Ovary (tissue), 9 donors: Measurements from ENCODE around the gene TMEM132D. TPM values are rescaled to one million over a fixed set of nuclear protein-coding genes. Genes with fewer than 3 reads are reported as not detected.

Source experiments
- DNase-seq, 5 donors: peaks; one replicate each; pipeline ENCODE4 v3.0.0-alpha.2; 2019 to 2020
- H3K27ac ChIP-seq, 2 donors: fragments of 200-600 bp; one replicate each; pipeline versions ENCODE4 v1.5.1 to v1.8.0; 2019 to 2022
- H3K27me3 ChIP-seq: fragments of 200-600 bp; one replicate; pipeline ENCODE4 v1.8.0; 2022
- H3K36me3 ChIP-seq: fragments of 200-600 bp; sonication (generic); one replicate; pipeline ENCODE4 v1.5.1; 2019
- H3K4me1 ChIP-seq: one replicate; pipeline ENCODE4 v1.8.1; 2013; ENCODE audit warnings: mild to moderate bottlenecking, moderate library complexity; ENCODE audit not compliant: insufficient read depth
- H3K4me3 ChIP-seq: fragments of 200-600 bp; sonication (generic); one replicate; pipeline ENCODE4 v1.5.1; 2017
- H3K9me3 ChIP-seq, 2 donors: fragments of 200-600 bp in 1 of 2; sonication (generic) in 1 of 2; one replicate each; pipeline versions ENCODE4 v1.5.1 to v1.8.1; 2013 to 2019; ENCODE audit warnings: mild to moderate bottlenecking in 1 of 2, moderate library complexity in 1 of 2
- CTCF ChIP-seq, 3 donors: fragments of 450-650 bp in 2 of 3; fragments of 200-600 bp in 1 of 3; IDR thresholded peaks; one replicate each; pipeline versions ENCODE4 v1.5.1 to v1.8.0; 2016 to 2022; ENCODE audit warnings: antibody characterized with exemption in 3 of 3, mild to moderate bottlenecking in 1 of 3
- EP300 ChIP-seq: sonication (generic); formaldehyde crosslinking; IDR thresholded peaks from one replicate; pipeline ENCODE4 v1.6.1; 2017; ENCODE audit warnings: antibody characterized with exemption
- POLR2A ChIP-seq: fragments of 450-650 bp; IDR thresholded peaks from one replicate; pipeline ENCODE4 v1.6.1; 2017; ENCODE audit warnings: antibody characterized with exemption, mild to moderate bottlenecking, moderate library complexity
- WGBS, 3 donors: extraction: QIAGEN DNeasy Blood & Tissue Kit in 1 of 3; methylation state at CpG; one replicate each; pipeline versions ENCODE4 v1.1.5 to v1.1.7; 2013 to 2017; 5-methylcytosine and 5-hydroxymethylcytosine counted together
- intact Hi-C, 4 donors: fragments of 100-400 bp; cut with DNase I; formaldehyde crosslinking; loops; one replicate each; pipeline versions ENCODE4 v1.11.0 to v1.15.1; 2022 to 2023
- polyA plus RNA-seq, 2 donors: library from polyadenylated mRNA; stranded (reverse); fragments of 200-250 nt in 1 of 2; fragments of 350-450 nt in 1 of 2; fragmentation: Illumina TruSeq in 1 of 2; extraction: RNeasy Lipid Tissue Mini Kit (QIAGEN cat#74804) in 1 of 2; gene quantifications; one replicate each; pipeline ENCODE4 v1.2.3, GENCODE V29; 2013 to 2014
- total RNA-seq, 7 donors: library from RNA; depleted of rRNA in 2 of 7; stranded (reverse); fragments of >200 nt in 2 of 7; fragmentation: NEBNext Ultra II Directional in 3 of 7; extraction: Animal tissue kit (Norgen Biotek cat#: 25700) in 3 of 7; gene quantifications; one replicate each; pipeline versions ENCODE4 v1.1.0 to v1.2.4, GENCODE V29; 2016 to 2023
- donor health status: DM: no; HTN: no; CAD: no; lungs with moderate emphysema.
- donor health status: DM: no; HTN: no; CAD: no.
- donor health status: Bipolar disorder and iron deficiency.
- donor health status: DM: yes; HTN: yes; CAD: no.
- donor health status: DM: no; HTN: no; CAD: no.
- donor health status: DM: yes; HTN: yes; CAD: no.

The TMEM132D gene
- total and polyA plus RNA-seq, 9 donors, result 0.04 TPM; not detected in 8

DNA sequence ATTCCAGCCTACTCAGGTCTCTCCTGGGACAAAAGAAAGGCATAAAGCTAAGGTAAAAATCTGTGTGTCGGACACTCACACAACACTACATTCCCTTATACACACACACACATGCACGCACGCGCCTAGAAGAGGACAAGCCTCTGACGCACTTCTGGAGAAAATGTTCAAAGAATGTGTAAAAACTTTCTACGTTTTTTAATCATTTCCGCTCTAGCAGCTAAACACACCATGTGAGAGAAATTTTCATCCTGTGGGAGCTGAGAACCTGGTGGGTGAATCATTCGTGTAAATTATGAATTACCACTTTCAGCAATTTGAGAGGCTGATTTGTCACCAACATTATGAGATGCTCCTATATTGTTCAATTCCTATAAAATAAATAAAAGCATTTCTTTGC, 494.5 kb downstream of the TMEM132D start:
- no peaks in the 10 kb centered on the region for H3K4me1 ChIP-seq
- DNase-seq, result no peak
- WGBS, 3 donors, result 79 to 81% (median 80%) methylated on average over 8 of the region's 8 CpGs
- H3K9me3 ChIP-seq, result no peaks in the 10 kb centered on the region
- no peak overlapping the region for H3K27ac ChIP-seq
- no peak for TF ChIP-seq CTCF (IDR thresholded peaks at IDR 0.05)
- TF ChIP-seq POLR2A, result no peak
- TF ChIP-seq EP300, result no peak
- H3K27me3 ChIP-seq, result no peaks in the 10 kb centered on the region
- H3K36me3 ChIP-seq, result no peaks in the 10 kb centered on the region
- H3K4me3 ChIP-seq, result no peak overlapping the region
- intact Hi-C loops, result no loop called here

GRCh38 chr12:129404556-129404955, 499.3 kb downstream of the TMEM132D start:
- TF ChIP-seq CTCF (IDR thresholded peaks at IDR 0.05) (no peak), POLR2A (no peak), EP300 (no peak)
- H3K36me3 ChIP-seq, result no peaks in the 10 kb centered on the region
- DNase-seq, result no peak
- 39 to 41% (median 41%) methylated on average over 4 of the region's 4 CpGs for WGBS, 3 donors
- no peak overlapping the region for H3K4me3 ChIP-seq
- H3K27me3 ChIP-seq, result no peaks in the 10 kb centered on the region
- no peaks in the 10 kb centered on the region for H3K4me1 ChIP-seq
- H3K27ac ChIP-seq, result no peak overlapping the region
- no peaks in the 10 kb centered on the region for H3K9me3 ChIP-seq
- intact Hi-C loops, result no loop called here

- intact Hi-C loops, result no loop called here
- DNase-seq, result no peak
- Histone ChIP-seq H3K27ac (no peak overlapping the region), H3K27me3 (no peaks in the 10 kb centered on the region), H3K36me3 (no peaks in the 10 kb centered on the region), H3K4me3 (no peak overlapping the region), H3K4me1 (no peaks in the 10 kb centered on the region), H3K9me3 (no peaks in the 10 kb centered on the region)
- TF ChIP-seq POLR2A (no peak), EP300 (no peak), CTCF (IDR thresholded peaks at IDR 0.05) (no peak)
- WGBS, 3 donors, result 26 to 33% (median 29%) methylated on average over 4 of the region's 4 CpGs
Measured at GRCh38 chr12:129401572-129401971, 502.3 kb downstream of the TMEM132D start.

- no peak for DNase-seq
- intact Hi-C loops, result no loop called here
- WGBS, 3 donors, result 66 to 71% (median 68%) methylated on average over 16 of the region's 16 CpGs
Measured at GRCh38 chr12:129394177-129394825, 509.5 kb downstream of the TMEM132D start.

More at GRCh38 chr12:129394177-129394825, 509.5 kb downstream of the TMEM132D start:
- TF ChIP-seq EP300 (no peak), POLR2A (no peak), CTCF (IDR thresholded peaks at IDR 0.05) (no peak)
- Histone ChIP-seq H3K4me1 (no peaks in the 10 kb centered on the region), H3K9me3 (no peaks in the 10 kb centered on the region), H3K27ac (no peak overlapping the region), H3K4me3 (no peak overlapping the region), H3K27me3 (no peaks in the 10 kb centered on the region), H3K36me3 (no peaks in the 10 kb centered on the region)
